PFSK-1 (cell line): ENCODE results near the gene TMC1.

Experiments
- FOXP2 ChIP-seq: optimal IDR thresholded peaks from 2 replicates; pipeline ENCODE3; 2011; ENCODE audit warnings: borderline replicate concordance, control low read depth, inconsistent platforms; ENCODE audit not compliant: insufficient read depth; ENCODE audit errors: extremely low read length, extremely low read depth
- POLR2AphosphoS5 ChIP-seq: IDR thresholded peaks from 2 replicates; pipeline ENCODE4 v1.6.1; 2012; ENCODE audit warnings: low read depth, mild to moderate bottlenecking, control low read depth, low read length, moderate library complexity
- SIN3A ChIP-seq: IDR thresholded peaks from 2 replicates; pipeline ENCODE4 v1.6.1; 2012; ENCODE audit warnings: mild to moderate bottlenecking, low read length, moderate library complexity, borderline replicate concordance; ENCODE audit not compliant: insufficient read depth
- TAF1 ChIP-seq: IDR thresholded peaks from 2 replicates; pipeline ENCODE4 v1.6.1; 2012; ENCODE audit warnings: low read length, control low read depth, borderline replicate concordance; ENCODE audit not compliant: insufficient read depth
- TF ChIP-seq, protein P1 (sequence below), 2 experiments: IDR thresholded peaks; 2 replicates each; pipeline versions ENCODE4 v1.6.1 to v1.8.0; 2011 to 2012; ENCODE audit warnings: low read depth in 2 of 2, low read length in 2 of 2, control low read depth in 1 of 2, inconsistent platforms in 1 of 2, mild to moderate bottlenecking in 1 of 2, moderate library complexity in 1 of 2; ENCODE audit not compliant: insufficient read depth in 1 of 2

DNA sequence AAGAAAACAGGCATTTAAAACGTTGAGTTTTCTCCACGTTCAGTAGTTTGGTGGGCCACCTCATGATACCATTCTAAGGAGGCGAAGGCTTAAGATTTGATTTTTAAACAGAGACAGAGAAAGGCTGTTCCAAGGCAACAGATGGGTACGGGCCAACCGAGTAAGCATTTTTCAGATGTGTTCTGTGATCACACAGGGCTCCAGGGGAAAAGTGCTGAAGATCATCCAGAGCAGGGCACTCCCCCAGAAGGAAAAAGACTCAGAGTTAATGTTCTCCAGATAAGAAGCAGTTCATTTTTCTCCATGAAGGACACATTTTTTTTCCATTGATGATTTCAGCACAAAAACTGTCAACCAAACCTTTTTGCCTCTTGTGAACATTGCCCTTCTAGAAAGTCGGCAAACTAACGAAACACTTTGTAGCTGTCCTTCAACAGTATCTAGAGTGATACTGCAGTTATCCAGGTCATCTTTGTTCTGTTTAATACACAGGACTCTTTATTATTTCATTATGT lies 292.7 kb downstream of the TMC1 start:
- TF ChIP-seq, protein P1, sequence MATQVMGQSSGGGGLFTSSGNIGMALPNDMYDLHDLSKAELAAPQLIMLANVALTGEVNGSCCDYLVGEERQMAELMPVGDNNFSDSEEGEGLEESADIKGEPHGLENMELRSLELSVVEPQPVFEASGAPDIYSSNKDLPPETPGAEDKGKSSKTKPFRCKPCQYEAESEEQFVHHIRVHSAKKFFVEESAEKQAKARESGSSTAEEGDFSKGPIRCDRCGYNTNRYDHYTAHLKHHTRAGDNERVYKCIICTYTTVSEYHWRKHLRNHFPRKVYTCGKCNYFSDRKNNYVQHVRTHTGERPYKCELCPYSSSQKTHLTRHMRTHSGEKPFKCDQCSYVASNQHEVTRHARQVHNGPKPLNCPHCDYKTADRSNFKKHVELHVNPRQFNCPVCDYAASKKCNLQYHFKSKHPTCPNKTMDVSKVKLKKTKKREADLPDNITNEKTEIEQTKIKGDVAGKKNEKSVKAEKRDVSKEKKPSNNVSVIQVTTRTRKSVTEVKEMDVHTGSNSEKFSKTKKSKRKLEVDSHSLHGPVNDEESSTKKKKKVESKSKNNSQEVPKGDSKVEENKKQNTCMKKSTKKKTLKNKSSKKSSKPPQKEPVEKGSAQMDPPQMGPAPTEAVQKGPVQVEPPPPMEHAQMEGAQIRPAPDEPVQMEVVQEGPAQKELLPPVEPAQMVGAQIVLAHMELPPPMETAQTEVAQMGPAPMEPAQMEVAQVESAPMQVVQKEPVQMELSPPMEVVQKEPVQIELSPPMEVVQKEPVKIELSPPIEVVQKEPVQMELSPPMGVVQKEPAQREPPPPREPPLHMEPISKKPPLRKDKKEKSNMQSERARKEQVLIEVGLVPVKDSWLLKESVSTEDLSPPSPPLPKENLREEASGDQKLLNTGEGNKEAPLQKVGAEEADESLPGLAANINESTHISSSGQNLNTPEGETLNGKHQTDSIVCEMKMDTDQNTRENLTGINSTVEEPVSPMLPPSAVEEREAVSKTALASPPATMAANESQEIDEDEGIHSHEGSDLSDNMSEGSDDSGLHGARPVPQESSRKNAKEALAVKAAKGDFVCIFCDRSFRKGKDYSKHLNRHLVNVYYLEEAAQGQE (IDR thresholded peaks at IDR 0.05; ENCODE audit: insufficient read depth in 1 of 2, low read depth in 2 of 2, low read length in 2 of 2), result no peak
- TF ChIP-seq POLR2AphosphoS5, result no peak
- no peak for TF ChIP-seq TAF1
- no peak for TF ChIP-seq SIN3A
- TF ChIP-seq FOXP2, result no peak
